Suppressor macrophage treated with lipopolysaccharide for 4 hours (primary cell): Measurements from ENCODE around the gene WFIKKN2.

Experiments
- DNase-seq: peaks from one replicate; pipeline ENCODE4 v3.0.0-alpha.2; 2020

Gene WFIKKN2

DNA sequence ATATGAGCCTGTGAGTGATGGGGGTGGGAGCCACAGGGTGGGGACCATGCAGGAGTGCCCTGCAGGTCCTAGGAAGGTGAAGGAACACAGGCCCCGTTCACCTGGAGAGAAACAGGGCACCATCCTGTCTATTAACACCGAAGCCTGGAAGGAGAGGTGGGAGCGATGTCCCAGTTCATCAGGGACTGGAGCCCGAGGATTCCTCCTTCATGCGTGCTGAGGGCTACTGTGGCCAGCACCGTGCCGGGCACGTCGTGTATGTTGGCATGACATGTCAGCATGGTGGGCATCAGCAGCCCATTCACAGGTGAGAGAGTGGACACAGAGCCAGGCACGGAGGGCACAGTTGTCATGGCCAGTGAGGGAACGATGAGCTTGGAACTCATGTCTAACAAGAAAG lies 1.4 kb downstream of the WFIKKN2 start:
- DNase-seq: no peak

DNA sequence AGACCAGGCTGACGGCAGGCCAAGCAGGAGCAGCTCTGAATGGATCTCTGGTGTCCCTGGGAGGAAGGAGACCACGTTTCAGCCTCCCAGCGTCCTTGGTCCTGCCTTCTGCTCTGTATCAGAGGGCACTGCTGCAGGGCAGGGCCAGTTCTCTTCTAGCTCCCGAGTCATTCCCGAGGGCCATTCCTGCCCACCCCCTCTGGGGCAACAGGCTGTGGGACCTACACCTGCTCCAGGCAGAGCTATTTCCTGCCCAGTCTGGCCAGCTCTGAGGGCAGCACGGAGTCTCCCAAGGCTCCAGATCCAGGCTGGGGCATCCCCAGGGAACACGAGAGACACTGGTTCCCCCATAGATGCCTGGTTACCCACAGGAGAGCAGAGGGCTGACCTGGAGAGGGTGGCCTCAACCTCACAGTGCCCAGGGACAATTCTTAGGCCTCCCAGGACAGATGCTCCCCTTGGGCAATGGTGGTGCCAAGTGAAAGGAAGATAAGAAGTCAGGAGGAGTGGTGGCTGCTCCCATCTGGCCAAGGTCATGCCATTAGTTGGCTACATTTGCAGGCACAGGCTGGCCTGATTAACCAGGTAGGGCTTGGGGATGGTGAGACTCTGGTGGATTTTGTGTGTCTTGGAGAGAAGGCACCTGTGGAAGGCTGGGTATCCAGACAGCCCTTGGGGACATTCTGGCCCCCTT lies 2.0 kb downstream of the WFIKKN2 start:
- DNase-seq: no peak

DNA sequence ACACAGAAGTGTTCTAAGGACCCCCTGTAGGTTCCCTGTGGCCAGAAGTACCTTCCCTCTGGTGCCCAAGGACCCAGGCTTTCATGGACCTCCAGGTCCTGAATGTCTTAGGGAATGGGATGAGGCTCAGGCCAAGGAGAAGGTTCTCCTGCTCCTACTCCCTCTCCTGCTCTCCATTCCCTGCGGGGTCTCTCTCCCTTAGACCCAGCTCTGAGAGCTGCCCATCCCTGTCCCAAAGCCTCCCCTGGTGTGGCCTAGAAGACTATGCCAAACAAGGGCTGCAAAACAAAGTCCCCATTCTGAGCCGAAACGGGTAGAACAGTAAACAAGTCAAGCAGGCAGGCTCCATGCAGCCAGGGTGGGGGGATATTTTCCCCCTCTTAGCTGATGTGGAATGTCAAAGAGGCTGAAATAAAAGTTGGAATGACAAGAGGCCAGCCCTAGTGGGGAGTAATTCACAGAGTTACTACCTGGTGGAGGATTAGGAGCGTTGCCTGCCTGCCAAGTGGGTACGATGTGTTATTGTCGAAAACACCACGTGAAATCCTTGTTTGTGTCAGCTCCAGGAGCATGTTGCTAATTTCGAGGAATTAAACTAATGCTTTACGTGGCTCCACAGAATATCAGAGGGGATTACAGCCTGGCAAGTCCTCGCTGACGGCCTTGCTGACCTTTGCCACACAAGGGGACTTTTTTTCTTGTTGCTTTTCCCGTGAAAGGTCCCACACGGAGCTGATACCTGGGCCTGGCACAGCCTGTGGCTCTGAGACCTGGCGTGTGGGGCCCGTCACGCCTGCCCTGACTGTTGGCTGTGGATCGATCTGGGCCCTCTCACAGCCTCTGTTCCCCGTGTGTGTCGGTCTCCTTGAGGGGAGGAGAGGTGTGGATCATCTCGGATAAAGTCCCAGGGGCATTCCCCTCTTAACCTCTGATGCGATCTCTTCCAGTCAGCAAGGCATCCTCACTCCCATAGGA lies 2.9 kb downstream of the WFIKKN2 start:
- DNase-seq: no peak

DNA sequence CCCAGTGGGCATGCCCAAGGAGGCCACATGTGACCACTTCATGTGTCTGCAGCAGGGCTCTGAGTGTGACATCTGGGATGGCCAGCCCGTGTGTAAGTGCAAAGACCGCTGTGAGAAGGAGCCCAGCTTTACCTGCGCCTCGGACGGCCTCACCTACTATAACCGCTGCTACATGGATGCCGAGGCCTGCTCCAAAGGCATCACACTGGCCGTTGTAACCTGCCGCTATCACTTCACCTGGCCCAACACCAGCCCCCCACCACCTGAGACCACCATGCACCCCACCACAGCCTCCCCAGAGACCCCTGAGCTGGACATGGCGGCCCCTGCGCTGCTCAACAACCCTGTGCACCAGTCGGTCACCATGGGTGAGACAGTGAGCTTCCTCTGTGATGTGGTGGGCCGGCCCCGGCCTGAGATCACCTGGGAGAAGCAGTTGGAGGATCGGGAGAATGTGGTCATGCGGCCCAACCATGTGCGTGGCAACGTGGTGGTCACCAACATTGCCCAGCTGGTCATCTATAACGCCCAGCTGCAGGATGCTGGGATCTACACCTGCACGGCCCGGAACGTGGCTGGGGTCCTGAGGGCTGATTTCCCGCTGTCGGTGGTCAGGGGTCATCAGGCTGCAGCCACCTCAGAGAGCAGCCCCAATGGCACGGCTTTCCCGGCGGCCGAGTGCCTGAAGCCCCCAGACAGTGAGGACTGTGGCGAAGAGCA lies 4.4 kb downstream of the WFIKKN2 start:
- no peak for DNase-seq

DNA sequence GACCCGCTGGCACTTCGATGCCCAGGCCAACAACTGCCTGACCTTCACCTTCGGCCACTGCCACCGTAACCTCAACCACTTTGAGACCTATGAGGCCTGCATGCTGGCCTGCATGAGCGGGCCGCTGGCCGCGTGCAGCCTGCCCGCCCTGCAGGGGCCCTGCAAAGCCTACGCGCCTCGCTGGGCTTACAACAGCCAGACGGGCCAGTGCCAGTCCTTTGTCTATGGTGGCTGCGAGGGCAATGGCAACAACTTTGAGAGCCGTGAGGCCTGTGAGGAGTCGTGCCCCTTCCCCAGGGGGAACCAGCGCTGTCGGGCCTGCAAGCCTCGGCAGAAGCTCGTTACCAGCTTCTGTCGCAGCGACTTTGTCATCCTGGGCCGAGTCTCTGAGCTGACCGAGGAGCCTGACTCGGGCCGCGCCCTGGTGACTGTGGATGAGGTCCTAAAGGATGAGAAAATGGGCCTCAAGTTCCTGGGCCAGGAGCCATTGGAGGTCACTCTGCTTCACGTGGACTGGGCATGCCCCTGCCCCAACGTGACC lies 5.0 kb downstream of the WFIKKN2 start:
- no peak for DNase-seq

DNA sequence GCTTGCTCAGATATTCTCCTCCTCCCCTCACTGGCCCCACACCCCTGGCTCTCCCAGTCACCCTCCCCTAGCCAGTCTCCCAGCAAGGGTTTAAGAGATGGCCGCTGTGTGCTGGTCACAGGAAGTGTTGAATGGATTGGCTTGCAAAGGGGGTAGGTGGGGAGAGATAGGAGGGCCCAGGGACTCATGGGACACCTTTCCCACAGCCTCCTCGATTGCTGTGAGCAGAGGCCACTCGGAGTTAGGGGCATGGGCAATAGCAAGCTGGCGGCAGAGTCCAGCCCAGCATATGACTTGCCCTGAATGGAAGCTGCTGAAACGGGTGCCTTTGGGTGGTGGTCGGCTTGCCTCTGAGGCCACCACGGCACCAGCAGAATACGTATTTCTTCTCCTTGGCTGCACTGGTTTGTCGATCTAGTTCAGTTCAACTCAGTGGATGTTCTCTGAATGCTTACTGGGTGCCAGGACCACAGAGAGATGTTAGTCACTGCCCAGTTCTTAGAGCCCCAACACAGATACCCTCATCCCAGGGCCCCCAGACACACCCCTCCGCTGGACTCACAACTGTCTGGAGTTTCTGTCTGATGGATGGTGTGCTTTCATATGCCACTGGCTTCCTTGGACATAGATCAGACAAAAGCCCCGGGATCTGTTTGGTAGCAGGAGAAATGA lies 6.0 kb downstream of the WFIKKN2 start:
- DNase-seq: no peak

DNA sequence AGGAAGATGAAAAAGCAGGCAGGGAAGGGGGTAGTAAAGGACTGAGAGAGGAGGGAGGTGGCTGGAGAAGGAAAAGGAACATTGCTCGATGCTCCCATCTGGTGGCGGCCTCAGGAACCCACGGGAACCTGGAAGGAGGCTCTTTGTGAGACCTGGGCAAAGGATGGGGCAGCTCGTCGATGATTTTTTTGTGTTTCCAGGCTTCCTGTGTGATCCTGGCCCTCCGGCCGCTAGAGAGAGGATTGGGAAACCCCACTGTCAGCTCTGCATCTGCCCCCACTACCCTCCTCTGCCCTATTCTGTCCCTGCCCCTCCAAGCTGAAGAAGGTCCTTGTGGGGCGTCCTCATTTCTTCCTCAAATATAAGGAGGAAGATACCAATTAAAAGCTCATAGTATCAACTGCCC lies 6.6 kb downstream of the WFIKKN2 start:
- DNase-seq: peak; percentile 76

DNA sequence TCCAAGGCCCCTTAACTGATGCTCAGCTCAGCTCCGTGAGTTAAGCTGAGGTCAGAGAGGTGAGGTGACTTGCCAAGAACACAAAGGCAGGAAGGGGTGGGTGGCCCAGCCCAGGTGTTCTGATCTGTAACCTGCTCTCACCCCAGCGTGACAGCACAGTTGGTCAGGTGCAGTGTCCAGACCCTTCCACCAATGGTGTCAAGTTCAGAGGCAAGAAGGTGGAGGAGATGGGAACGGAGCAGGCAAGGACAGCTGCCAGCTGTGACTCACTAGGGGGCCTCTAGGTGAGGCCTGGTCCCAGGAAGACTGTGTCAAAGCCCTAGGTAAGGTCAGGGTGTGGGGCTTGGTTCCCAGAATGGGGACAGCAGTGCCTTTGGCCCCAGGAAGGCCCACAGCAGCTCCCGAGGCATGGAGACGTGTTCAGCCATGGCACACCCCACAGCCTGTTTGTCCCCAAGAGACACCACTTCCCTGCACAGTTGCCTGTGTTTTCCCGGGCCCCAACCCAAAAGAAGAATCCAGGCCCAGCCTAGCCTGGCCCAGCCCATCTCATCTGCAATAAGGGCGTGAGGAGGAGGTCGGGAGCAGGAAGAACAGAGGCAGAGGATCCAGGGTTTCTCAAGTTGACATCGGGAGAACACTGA lies 7.2 kb downstream of the WFIKKN2 start:
- DNase-seq: no peak

DNA sequence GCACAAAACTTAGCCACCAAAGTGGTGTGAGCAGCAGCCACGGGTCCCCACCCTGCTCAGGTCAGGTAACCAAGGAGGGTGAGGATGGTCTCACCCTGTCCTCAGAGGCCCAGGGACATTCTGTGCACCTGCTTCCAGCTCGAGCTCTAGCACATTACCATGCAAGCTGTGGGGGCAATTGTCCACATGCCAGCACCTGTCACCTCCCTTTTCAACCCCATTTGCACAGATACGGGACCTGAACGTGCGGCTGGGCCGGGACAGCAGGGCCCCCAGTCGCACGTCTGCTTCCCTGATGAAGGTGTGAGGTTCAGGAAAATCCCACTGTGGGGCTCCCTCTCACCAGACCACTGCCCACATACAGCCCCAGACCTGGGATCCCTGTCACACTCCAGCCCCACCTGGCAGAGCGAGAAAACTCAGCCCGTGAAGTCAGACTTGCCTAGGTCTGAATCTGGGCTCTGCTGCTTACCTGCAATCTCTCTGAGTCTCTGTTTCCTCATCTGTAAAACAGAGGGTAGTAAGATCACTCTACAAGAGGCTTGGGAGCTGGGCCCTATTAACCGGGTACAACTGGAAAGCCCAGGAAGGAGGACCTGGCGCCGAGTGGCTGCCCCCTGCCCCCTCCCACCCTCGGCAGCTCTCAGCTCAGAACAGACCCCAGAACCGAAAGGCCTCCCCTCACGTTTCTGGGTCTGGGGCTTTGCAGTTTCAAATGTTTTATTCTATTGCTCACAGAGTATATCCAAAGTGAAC lies 7.9 kb downstream of the WFIKKN2 start:
- no peak for DNase-seq

DNA sequence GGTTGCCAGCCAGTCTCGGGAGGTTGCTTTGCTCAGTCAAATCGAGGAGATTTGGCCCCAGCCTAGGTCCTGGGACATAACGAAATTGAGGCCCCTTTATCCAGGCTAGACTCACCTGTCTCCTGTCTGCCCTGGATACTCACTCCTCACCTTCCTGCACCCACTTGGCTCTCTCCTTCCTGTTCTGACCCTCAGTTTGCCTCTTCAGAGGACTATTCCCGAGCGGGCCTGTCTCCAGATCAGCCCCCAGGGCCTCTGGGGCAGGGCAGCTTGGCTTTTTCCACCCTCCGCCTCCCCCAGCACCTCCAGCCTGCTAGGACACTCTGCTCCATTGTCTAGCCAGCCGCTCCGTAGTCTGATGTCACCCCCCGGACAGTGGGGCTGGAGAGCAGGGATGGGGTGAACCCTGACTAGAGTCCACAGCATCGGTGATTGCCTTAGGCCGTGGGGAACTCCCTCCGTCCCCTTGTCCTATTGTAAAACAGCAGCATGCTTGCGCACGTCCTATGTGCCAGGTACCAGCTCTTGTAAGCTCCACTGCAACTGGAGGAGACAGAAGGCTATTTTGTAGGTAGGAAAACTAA lies 8.8 kb downstream of the WFIKKN2 start:
- DNase-seq: no peak

DNA sequence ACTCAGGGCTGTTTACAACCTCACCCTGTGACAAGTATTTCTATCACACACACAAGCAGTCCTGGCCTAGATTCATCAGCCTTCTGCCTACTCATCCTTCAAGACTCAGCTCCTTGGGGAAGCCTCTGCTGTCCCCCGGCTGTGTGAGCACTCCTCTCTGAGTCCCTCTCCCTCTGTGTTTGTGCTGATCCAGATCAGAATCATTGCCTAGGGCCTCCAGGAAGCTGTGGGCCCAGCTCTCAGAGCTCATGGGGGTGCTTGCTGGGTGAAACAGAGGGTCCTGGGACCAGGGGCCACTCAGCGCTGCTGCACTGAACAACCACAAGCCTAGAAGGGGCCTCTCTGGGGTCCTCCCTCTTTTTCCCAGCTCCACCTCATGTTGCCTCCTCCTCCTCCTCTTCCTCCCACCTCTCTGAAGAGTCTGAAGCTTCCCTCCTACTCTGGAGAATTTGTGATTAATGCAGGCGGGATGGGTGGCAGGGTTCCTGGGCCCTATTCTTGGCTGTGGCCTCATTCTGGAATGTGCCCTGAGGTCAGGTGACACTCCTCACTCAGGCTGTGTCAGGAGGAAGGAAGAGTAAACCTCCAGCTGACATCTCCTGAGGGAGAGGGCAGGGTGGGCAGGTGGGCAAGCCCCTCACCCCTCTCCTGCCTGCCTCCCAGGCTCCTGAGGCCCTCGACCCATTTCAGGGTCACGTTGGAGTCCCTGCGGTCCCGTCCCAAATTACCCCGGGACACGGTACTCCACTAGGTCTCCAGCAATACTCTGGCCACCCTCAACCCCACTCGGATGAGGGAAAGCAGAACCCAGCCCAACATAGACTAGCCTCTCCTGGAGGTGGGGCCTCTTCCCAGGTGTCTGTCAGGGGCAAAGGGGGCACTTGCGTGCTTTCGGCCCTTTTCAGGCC lies 10.1 kb downstream of the WFIKKN2 start:
- DNase-seq: no peak

DNA sequence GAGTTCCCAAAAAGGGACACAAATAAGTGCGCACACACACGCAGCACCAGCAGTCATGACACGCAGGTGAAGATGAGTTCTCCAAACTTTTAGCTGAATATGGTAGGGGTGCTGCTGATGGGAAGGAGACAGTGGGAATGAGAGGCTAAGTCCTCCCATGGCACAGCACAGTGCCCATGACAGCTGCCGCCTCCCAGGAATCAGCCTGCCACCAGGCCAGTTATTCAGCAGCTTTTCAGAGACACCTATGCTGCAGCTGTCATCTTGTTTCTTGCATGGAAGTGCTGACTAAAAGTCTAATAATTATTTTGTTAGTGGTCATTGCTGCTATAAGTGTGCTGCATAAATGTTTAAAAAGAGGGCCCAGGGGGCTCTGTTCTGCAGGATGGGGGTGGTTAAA lies 12.2 kb downstream of the WFIKKN2 start:
- DNase-seq: no peak

DNA sequence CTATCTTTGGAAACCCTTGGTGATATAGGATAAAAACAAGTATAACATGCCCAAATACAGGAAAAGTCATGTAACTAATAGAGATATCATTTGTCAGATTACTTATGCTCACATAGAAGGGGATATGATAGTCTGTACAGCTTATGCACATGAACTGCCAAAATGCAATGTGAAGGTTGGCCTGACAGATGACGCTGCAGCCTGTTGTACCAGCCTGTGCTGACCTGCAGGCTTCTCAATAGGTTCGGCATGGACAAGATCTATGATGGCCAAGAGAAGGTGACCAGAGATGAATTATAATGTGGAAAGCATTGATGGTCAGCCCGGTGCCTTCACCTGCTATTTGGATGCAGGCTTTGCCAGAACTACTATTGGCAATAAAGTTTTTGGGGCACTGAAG lies 12.7 kb downstream of the WFIKKN2 start:
- DNase-seq: no peak

DNA sequence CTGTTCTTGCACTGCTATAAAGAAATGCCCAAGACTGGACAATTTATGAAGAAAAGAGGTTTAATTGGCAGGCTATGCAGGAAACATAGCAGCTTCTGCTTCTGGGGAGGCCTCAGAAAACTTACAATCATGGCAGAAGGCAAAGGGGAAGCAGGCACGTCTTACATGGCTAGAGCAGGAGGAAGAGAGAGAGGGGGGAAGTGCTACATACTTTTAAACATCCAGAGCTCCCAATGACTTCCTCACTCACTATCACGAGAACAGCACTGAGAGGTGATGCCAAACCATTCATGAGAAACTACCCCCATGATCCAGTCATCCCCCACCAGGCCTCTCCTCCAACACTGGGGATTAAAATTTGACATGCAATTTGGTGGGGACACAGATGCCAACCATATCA lies 13.3 kb downstream of the WFIKKN2 start:
- peak; percentile 48 for DNase-seq

DNA sequence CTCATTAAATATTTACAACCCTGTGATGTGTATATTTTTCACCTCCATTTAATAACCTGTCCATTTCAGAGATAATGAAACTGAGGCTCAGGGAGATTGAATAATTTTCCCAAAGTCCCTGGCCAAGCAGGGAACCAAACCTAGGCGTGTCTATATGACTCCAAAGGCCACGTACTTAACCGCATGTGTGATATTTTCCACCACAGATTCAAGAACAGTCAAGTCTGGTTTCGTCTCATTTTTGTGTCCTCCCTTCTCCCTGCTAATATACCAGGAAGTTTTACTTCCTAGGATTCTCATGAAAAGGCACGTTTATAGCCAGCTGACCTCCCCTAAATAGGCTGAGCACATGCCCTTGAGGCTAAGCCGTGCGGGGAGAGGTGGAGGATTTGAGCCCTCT lies 15.3 kb downstream of the WFIKKN2 start:
- DNase-seq: no peak

DNA sequence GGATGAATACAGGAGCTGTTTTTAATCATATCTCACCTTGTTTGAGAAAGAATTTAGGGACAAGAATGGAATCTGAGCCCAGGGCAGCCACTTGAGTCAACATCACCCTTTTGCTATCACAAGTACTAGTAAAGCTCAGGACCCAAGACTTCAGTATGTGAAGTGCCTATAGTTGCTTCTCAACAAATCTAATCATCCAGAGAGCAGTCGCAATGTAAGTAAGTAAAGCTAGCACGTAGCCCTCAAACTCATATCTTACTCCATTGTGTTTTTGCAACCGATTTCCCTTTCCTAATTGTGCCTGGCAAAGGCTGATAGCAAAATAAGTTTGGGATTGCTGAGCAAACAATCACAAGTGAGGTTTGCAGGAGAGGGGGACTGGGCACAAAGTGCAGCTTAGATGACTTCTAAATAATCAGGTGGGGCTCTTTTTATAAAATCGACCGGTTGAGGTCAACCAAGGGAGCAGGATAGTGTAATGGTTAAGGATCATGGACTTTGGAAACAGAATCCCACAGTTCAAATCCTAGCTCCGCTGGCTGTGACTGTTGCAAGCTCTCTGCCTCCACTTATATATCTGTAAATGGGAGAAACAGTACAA lies 17.7 kb downstream of the WFIKKN2 start:
- DNase-seq: no peak

DNA sequence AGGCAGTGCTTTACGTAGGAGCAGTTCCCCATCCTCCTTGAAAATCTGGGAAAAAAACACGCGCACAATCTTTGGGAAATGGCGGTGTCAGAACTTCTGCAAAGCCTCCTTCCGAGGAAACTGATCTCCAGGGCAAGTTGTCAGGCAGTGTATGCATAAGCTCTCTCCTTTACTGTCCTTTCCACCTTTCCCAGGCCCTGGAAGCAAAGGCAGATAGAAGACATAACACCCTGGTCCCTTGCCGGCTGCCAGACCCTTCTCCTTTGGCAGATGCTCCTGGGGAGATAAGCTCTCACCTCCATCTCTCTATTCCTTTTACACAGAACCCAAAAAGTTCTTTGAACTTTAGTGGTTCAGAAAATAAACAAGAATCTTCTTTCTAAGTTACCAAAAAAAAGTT lies 18.4 kb downstream of the WFIKKN2 start:
- no peak for DNase-seq

DNA sequence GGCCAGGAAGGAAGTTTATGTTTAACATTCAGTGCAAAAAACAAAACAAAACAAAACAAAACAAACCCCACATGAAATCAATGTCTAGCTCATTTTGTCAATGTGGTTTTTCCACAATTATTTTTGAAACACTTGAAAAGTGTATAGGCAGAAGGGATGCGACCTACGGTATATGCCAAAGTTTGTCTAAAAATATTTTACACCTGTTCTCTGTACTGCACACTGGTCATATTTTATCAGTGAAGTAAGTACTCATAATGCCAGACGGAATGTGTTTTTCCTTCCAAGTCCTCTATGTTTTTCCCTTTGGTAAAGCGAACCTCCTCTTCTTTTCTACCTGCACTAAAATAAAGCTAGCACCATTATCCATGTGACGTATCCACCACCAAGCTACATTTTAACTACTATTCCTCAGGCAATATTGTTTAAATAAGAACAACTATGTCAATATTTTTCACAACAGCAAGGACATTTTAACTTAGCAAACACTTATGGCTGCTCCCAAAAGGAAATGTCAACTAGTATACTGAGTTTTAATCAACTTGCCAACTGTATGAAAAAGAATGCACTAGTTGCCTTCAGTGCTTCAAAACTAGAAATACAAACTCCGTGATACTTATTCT lies 20.4 kb downstream of the WFIKKN2 start:
- no peak for DNase-seq

DNA sequence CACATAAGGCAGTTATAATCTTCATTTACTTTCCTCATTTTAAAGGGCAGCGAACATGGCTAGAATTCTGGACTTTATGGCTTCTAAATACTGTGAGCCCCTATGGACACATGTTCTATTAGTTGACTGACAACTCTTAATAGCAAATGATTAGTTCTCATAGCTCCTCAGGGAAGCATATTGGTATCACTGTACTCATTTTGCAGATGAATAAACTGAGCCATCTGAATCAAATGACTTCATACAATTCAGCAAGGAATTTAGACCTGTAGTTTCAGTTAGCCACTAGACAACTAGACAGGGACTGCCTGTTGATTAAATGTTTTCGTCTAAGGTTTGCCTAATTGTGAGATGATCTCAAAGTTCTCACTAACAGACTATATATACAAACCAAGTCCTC lies 21.0 kb downstream of the WFIKKN2 start:
- no peak for DNase-seq
